HG03095 (cell line): ENCODE measurements around the gene COX7A2L.
"Not testable (repeated sequence)": the region's sequence is repeated elsewhere in the genome, so short reads cannot be mapped to it uniquely, and the experiment has no call there.

Experiments
- ATAC-seq: cut with Tn5 transposase; IDR thresholded peaks from one replicate; pipeline ENCODE4 v1.9.1; 2021; ENCODE audit warnings: moderate library complexity; ENCODE audit not compliant: unreplicated experiment

The COX7A2L gene

GRCh38 chr2:42360890-42361727, at the start of gene COX7A2L:
Gene COX7A2L (minus strand): TSS chr2:42361217. CDS start chr2:42361161, 56 bp downstream.
- peak; percentile 92 for ATAC-seq

GRCh38 chr2:42408009-42408408, 47.0 kb upstream of the COX7A2L start:
- ATAC-seq = no peak

GRCh38 chr2:42407476-42407875, 46.5 kb upstream of the COX7A2L start:
- no peak for ATAC-seq

- ATAC-seq = no peak
These were observed 43.7 kb upstream of the COX7A2L start for GRCh38 chr2:42404676-42405075.

- ATAC-seq = no peak
These were observed 40.8 kb upstream of the COX7A2L start for GRCh38 chr2:42401773-42402172.

GRCh38 chr2:42398052-42398451, 37.0 kb upstream of the COX7A2L start:
- ATAC-seq = not testable (repeated sequence)

GRCh38 chr2:42393320-42393719, 32.3 kb upstream of the COX7A2L start:
- ATAC-seq = not testable (repeated sequence)

- no peak for ATAC-seq
These were observed 31.2 kb upstream of the COX7A2L start for GRCh38 chr2:42392191-42392590.

GRCh38 chr2:42390401-42390969, 29.5 kb upstream of the COX7A2L start:
- no peak for ATAC-seq

GRCh38 chr2:42386682-42387081, 25.7 kb upstream of the COX7A2L start:
- ATAC-seq = no peak

GRCh38 chr2:42385225-42385624, 24.2 kb upstream of the COX7A2L start:
- ATAC-seq = no peak

GRCh38 chr2:42383855-42384530, 23.0 kb upstream of the COX7A2L start:
- ATAC-seq = no peak

GRCh38 chr2:42382144-42382543, 21.1 kb upstream of the COX7A2L start:
- no peak for ATAC-seq

GRCh38 chr2:42380026-42380425, 19.0 kb upstream of the COX7A2L start:
- not testable (repeated sequence) for ATAC-seq

- ATAC-seq = no peak
These were observed 17.4 kb upstream of the COX7A2L start for GRCh38 chr2:42378415-42378814.

GRCh38 chr2:42376758-42377157, 15.7 kb upstream of the COX7A2L start:
- ATAC-seq = no peak

- ATAC-seq = no peak
These were observed 11.6 kb upstream of the COX7A2L start for GRCh38 chr2:42372474-42373200.

GRCh38 chr2:42371611-42372473, 10.8 kb upstream of the COX7A2L start:
- ATAC-seq = no peak

- ATAC-seq = no peak
These were observed 8.7 kb upstream of the COX7A2L start for GRCh38 chr2:42369532-42370229.
